ENCODE measurements around the gene RFPL4AL1. TPM values are rescaled to one million over a fixed set of nuclear protein-coding genes. Genes with fewer than 3 reads are reported as not detected.

Gene RFPL4AL1
- total and polyA plus RNA-seq, 9 of the 15 experiments (the other 6 are each of a cell fraction or from before 2014, with no cell fraction given), result 0.18 to 0.21 TPM; not detected in 7

GRCh38 chr19:55809381-55810058 lies 40.6 kb downstream of the RFPL4AL1 start (continued):
- no peak for TF ChIP-seq ZNF609 (CRISPR knock-in tag; IDR thresholded peaks at IDR 0.05; ENCODE audit: borderline replicate concordance)
- no peak for TF ChIP-seq RBM17 (IDR thresholded peaks at IDR 0.05; ENCODE audit: borderline replicate concordance, low read depth, low read length)
- no peak for TF ChIP-seq ZMIZ1 (IDR thresholded peaks at IDR 0.05; ENCODE audit: low read depth in 2 of 2, low read length in 2 of 2)
- no peak for TF ChIP-seq NCOA1 (IDR thresholded peaks at IDR 0.05; ENCODE audit: low read depth)
- TF ChIP-seq ZBTB11 (CRISPR knock-in tag; IDR thresholded peaks at IDR 0.05), result no peak
- no peak for TF ChIP-seq ZNF398 (CRISPR knock-in tag; IDR thresholded peaks at IDR 0.05)
- no peak for TF ChIP-seq ATF7 (IDR thresholded peaks at IDR 0.05)
- no peak for TF ChIP-seq ZNF444 (CRISPR knock-in tag; IDR thresholded peaks at IDR 0.05)
- TF ChIP-seq SFPQ (IDR thresholded peaks at IDR 0.05; ENCODE audit: low read depth, low read length), result no peak
